PFSK-1 (cell line): ENCODE results near the gene ARHGAP11A.

ENCODE experiments used
- FOXP2 ChIP-seq: optimal IDR thresholded peaks from 2 replicates; pipeline ENCODE3; 2011; ENCODE audit warnings: borderline replicate concordance, control low read depth, inconsistent platforms; ENCODE audit not compliant: insufficient read depth; ENCODE audit errors: extremely low read length, extremely low read depth
- POLR2AphosphoS5 ChIP-seq: IDR thresholded peaks from 2 replicates; pipeline ENCODE4 v1.6.1; 2012; ENCODE audit warnings: low read depth, mild to moderate bottlenecking, control low read depth, low read length, moderate library complexity
- SIN3A ChIP-seq: IDR thresholded peaks from 2 replicates; pipeline ENCODE4 v1.6.1; 2012; ENCODE audit warnings: mild to moderate bottlenecking, low read length, moderate library complexity, borderline replicate concordance; ENCODE audit not compliant: insufficient read depth
- TAF1 ChIP-seq: IDR thresholded peaks from 2 replicates; pipeline ENCODE4 v1.6.1; 2012; ENCODE audit warnings: low read length, control low read depth, borderline replicate concordance; ENCODE audit not compliant: insufficient read depth
- TF ChIP-seq, protein P1 (sequence below), 2 experiments: IDR thresholded peaks; 2 replicates each; pipeline versions ENCODE4 v1.6.1 to v1.8.0; 2011 to 2012; ENCODE audit warnings: low read depth in 2 of 2, low read length in 2 of 2, control low read depth in 1 of 2, inconsistent platforms in 1 of 2, mild to moderate bottlenecking in 1 of 2, moderate library complexity in 1 of 2; ENCODE audit not compliant: insufficient read depth in 1 of 2

The ARHGAP11A gene

DNA sequence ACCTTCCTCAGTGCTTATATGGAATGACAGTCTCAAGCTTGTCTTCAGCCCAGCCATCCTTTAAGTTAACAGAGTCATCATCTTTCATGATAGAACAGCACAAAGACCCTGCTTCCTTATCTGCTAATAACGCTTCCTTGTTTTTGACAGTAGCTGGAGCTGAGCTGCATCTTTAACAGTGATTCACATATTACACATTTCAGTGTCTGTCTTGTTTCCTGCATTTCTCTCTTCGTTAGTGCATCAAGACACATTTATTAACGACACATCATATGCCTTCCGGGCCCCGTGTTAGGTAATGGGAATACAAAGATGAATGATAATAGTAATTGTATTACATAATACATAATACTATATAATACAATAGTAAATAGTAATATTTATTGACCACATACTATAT is 72.3 kb downstream of the ARHGAP11A start:
- TF ChIP-seq FOXP2 (no peak), SIN3A (peak; percentile 66; the same call in 1 of the 2 replicates)

DNA sequence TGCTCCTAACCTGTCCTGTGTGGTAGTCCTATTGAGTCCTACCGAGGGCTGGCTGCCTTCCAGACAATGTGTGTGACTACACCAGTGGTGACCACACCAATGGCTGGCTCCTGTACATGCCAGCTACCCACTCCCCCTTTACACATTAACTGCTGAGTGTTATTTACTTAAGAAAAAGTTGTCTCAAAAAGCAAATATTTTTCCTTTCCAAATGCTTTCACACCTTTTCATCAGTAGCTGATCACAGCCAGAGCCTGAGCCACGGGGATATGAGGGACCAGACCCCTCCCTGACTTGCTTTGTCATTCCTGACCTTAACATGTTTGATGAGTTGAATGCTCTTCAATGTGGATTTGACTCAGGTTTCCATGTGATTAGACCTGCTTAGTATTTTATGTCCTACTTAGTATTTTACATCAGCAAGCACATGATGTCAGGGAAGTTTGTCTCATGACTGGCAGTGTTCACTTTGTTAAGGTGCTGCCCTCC is 72.9 kb downstream of the ARHGAP11A start:
- no peak for TF ChIP-seq POLR2AphosphoS5
- no peak for TF ChIP-seq FOXP2
- no peak for TF ChIP-seq SIN3A
- no peak for TF ChIP-seq TAF1
- TF ChIP-seq, protein P1, sequence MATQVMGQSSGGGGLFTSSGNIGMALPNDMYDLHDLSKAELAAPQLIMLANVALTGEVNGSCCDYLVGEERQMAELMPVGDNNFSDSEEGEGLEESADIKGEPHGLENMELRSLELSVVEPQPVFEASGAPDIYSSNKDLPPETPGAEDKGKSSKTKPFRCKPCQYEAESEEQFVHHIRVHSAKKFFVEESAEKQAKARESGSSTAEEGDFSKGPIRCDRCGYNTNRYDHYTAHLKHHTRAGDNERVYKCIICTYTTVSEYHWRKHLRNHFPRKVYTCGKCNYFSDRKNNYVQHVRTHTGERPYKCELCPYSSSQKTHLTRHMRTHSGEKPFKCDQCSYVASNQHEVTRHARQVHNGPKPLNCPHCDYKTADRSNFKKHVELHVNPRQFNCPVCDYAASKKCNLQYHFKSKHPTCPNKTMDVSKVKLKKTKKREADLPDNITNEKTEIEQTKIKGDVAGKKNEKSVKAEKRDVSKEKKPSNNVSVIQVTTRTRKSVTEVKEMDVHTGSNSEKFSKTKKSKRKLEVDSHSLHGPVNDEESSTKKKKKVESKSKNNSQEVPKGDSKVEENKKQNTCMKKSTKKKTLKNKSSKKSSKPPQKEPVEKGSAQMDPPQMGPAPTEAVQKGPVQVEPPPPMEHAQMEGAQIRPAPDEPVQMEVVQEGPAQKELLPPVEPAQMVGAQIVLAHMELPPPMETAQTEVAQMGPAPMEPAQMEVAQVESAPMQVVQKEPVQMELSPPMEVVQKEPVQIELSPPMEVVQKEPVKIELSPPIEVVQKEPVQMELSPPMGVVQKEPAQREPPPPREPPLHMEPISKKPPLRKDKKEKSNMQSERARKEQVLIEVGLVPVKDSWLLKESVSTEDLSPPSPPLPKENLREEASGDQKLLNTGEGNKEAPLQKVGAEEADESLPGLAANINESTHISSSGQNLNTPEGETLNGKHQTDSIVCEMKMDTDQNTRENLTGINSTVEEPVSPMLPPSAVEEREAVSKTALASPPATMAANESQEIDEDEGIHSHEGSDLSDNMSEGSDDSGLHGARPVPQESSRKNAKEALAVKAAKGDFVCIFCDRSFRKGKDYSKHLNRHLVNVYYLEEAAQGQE (IDR thresholded peaks at IDR 0.05; ENCODE audit: insufficient read depth in 1 of 2, low read depth in 2 of 2, low read length in 2 of 2): no peak
